ENCODE data around the gene CDC42BPB.

DNA sequence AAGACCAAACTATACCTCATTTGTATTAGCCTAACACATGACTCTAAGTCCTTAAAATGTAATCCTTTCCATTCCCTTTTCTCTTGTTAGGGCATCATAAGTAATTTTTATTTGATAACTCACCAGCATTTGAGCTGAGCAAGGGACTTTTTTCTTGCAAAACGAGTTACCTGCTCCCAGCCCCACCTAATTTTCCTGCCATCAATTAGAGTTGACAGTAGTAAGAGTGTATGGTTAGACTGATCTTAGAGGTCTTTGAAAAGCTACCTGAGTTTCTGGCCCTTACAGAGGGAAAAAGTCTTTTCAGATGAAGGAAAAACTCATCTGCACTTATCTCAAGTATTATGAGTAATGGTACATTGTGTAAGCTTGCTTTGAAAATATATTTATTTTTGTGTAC, 168.6 kb downstream of the CDC42BPB start:
- no peak for TF ChIP-seq CTCF (IDR thresholded peaks at IDR 0.05; ENCODE audit: low read length)
- no peak for TF ChIP-seq EZH2 (optimal IDR thresholded peaks at IDR 0.05; ENCODE audit: low read depth, low read length)
- no peak for TF ChIP-seq EZH2phosphoT487 (IDR thresholded peaks at IDR 0.05; ENCODE audit: low read length)
